HG03159 (cell line): ENCODE data around the gene SPIRE1.
A peak's percentile ranks its signal among the peaks of the same experiment; 100 is the strongest.
"Not testable (repeated sequence)": the region's sequence is repeated elsewhere in the genome, so short reads cannot be mapped to it uniquely, and the experiment has no call there.

ENCODE experiments used
- ATAC-seq: cut with Tn5 transposase; IDR thresholded peaks from one replicate; pipeline ENCODE4 v1.9.1; 2021; ENCODE audit warnings: mild to moderate bottlenecking, moderate library complexity; ENCODE audit not compliant: unreplicated experiment

The SPIRE1 gene

DNA sequence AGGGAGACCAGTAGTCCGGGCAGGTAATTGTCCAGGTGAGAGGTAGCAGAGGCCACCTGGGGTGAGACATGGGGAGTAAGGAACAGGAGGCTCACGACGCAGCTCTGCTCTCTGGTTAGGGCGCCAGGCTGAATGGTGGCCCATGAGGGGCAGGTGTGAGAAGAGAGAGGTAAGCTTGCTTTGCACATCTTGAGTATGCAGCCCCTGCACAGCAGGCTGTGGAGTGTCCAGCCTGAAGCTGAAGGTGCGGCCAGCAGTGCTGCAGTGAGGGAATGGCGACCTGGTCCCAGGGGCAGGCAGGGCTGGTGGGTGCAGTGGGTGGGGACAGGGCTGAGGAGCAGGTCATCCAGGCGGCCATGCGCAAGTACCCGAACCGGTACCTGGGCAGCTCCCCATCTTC is 234.5 kb downstream of the SPIRE1 start:
- no peak for ATAC-seq

DNA sequence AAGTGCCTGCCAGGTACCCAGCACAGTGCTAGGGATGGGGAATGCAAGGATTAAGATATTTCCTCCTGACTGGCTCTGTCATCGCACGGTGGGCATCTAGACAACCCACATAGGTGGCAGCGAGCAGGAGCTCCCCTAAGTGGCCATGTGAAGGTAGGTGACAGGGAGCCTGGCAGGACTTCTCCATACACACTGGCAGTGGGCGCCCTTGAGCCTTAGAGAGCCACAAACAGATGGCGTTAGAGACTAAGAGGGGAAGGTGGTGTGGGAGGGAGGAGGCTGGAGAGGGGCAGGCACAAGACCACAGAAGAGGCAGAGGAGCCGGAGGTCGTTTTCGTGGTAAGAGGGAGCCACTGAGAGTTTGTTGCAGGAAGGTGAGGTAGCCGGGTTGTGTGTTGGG is 235.0 kb downstream of the SPIRE1 start:
- ATAC-seq = no peak

DNA sequence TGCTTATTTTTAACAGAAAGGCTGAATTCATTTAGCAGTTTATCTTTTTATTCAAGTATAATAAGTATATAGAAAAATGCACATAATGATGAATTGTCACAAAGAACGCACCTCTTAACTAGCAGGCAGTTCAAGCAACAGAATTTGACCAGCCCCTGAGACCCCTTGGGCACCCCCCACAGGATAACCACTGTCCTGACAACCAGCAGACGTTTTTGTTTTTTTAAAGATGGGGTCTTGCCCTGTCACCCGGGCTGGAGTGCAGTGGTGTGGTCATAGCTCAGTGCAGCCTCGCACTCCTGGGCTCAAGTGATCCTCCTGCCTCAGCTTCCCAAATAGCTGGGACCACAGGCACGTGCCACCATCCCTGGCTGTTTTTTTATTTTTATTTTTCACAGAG is 236.2 kb downstream of the SPIRE1 start:
- no peak for ATAC-seq

DNA sequence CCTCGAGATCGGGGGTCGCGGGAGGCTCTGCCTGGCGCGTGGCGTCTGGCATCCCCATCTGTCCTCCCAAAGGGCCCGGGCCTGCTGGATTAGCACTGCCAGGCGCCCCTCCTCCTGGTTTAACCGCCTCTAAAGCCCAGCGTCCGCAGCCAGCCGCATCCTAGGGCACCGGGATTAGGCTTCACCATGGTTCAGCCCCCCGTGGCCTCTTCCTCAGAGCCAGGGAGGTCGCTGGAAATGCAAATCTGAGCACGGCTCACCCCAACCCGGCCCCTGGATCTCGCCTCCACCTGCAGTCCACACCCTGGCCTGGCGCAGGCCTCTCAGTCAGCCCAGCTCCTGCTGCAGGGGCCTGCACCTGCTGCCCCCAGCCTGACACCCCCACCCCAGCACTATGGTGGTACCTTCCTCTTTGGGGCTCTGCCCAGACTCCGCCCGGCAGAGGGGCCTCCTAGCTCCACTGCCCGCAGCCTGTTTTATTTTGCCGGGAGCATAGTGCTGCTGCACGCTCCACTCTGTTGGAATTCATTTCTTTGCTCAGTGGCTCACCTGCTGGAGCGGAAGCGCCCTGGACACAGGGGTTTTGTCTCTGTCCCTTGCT is 237.0 kb downstream of the SPIRE1 start:
- ATAC-seq = no peak

DNA sequence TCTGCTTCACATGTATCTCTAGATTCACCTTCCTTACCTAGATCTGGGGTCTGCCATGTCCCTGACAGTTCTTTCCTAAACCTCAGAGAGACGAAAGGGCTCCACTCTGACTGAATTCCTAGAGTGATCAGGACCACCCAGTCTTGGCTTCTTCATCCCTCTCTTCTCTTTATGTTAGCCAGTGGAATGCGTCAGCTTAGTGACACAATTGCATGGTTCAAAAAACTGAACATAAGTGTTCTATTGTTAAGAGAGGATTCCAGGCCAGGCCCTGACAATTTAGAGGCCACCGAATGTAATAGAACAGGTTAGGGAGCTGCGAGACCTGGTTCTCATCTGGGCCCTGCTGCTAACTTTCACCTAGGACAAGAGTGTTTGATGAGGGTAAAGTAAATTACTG is 240.2 kb downstream of the SPIRE1 start:
- no peak for ATAC-seq

DNA sequence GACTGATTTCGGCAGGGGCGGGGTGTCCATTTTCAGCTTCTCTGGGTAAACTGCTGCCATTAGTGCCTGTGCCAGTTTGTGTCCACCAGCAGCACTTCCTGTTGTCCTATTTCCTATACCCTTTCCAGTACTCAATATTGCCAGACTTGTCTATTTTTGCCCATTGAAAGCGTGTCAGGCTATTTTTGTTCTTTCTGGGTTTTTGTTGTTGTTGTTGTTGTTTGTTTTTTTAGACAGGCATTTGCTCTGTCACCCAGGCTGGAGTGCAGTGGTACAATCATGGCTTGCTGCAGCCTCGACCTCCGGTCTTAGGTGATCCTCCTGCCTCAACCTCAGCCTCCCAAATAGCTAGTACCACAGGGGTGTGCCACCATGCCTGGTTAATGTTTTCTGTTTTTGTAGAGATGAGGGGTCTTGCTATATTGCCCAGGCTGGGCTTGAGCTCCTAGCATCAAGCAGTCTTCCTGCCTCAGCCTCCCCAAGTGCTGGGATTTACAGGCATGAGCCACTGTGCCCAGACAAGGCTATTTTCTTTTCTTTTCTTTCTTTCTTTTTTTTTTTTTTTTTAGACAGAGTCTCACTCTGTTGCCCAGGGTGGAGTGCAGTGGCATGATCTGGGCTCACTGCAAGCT is 241.7 kb downstream of the SPIRE1 start:
- ATAC-seq = no peak

DNA sequence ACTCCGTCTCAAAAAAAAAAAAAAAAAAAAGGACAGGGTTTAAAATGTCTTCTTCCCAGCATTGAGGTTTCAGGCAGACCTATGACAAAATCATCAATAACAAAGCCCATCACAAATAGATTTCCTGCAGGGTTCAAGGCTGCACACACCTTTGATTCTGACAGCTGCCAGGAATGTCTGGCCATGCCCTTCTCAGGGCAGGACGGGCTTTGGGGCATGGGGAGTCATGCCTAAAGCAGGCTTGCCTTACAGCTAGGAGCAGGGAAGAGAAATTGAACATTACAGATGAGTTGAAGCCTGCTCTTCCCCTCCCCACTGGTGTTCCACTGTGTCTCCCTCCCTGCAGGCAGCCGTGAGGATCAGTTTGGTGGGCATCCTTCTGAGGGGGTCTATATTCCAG is 246.5 kb downstream of the SPIRE1 start:
- no peak for ATAC-seq

DNA sequence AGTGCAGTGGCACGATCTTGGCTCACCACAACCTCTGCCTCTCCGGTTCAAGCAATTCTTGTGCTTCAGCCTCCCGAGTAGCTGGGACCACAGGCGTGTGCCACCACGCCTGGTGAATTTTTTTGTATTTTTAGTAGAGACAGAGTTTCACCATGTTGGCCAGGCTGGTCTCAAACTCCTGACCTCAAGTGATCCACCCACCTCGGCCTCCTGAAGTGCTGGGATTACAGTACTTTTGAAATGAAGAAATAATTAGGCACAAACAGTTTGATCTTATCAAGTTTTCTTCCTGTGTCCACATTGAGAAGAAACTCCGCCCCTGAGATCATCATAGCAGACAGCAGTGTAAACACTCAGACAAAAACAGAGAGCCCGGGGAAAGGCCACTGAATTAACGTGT is 247.2 kb downstream of the SPIRE1 start:
- ATAC-seq = not testable (repeated sequence)

DNA sequence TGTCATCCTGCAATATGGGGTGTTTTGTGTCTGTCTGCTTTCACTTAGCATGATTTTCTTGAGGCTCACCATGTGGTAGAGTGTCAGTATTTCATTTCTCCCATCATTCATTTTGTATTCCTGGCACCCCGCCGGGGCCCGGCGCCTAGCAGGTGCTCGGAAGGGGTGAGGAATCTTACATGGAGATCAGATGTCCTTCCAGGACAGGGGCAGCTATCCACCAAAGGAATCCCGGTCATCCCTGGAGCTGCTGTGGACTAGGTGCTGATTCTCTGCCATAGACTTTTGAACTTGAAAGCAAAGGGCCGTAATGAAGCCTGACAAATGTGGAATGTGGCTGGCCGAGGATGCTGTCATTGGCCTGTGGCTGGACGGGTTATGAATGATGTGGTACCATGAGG is 247.8 kb downstream of the SPIRE1 start:
- ATAC-seq = no peak

DNA sequence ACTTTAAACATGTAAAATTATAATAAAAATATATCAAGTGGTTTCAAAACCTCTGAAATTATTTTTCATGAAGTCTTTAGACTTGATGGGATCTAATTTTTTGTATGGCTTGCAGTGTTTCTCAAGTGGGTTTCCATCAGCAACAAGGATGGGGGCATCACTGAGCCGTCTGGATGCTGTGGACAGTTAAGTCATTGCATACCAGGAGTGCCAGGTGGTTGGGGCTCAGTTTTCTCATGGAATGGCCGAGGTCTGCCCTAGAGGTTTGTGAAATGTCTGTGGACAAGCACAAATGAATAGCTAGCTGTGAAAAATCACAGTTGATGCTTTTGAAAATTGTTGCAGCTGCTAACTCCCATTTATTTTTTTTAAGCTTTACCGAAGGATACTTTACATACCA is 248.4 kb downstream of the SPIRE1 start:
- ATAC-seq = no peak

DNA sequence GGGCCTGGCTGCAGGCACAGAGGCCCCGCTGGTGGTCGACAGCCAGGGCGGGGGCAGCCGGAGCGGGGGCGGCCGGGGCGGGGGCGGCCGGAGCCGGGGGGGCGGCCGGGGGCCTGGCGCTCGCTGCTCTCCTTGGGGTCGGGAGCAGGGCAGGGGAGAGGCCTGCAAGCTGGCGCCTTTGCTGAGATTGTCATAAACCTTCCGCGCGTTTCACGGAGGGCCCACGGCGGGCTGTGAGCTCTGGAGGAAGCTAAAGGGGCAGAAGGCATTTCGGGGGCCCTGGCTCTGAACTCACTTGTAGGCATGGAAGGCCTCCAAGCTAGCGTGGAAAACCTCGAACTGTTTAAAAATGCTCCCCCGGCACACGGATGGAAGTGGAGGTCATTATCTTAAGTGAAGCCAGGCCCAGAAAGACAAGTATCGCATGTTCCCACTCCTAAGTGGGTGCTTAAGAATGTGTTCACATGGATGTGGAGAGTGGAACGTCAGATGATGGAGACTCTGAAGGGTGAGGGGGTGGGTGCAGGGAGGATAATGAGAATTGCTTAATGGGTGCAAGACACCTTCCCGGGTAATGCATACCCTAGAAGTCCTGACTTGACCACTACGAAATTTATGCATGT is 249.5 kb downstream of the SPIRE1 start:
- ATAC-seq = peak; percentile 5

DNA sequence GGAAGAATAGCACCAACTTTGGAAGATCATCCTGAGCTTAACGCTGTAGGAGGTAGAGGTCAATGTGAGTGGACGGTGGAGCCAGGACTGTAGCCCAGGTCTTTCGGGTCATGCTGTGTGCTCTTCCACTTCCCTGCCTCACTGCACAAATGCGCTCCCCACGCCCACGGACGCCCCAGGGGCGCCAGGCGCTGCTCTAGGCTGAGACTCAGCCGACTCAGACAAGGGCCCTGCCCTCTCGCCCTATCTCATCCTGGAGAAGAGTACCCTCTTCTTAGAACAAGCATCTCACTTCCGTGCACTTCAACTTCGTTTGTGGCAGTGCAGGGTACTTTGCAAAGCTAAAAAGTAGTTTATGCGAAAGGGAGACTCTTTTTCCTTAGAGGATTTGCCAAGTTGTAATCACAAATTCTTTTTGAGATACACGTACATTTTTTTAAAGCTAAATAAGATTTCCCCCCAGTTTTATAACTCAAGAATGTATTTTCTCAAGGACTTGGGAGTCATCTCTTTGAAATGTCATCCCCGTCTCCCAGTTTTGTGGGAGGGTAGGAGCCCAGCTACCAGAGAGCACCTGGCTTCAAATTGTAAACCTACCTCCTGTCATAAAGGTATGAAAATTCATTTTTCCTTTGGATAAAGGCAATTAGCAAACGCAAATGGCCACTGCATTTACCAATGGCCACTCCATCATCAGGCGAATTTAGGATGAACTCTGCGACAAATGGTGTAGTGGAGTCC is 251.4 kb downstream of the SPIRE1 start:
- no peak for ATAC-seq

DNA sequence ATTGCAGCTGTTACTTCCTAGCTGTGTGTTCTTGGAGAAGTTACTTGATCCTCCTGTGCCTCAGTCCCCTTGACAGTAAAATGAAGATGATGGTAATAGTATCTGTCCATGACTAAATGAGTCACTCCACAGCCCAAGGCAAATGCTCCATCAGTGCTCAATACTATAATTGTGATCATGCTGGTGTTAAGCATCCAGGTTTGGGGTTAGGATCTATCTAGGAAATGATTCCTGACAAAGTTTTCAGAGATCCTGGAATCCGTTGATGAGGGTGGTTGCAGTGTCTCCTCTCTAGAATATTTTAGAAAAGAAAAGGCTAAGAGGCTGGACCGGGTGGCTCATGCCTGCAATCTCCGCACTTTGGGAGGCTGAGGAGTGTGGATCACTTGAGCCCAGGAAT is 252.8 kb downstream of the SPIRE1 start:
- ATAC-seq = no peak

DNA sequence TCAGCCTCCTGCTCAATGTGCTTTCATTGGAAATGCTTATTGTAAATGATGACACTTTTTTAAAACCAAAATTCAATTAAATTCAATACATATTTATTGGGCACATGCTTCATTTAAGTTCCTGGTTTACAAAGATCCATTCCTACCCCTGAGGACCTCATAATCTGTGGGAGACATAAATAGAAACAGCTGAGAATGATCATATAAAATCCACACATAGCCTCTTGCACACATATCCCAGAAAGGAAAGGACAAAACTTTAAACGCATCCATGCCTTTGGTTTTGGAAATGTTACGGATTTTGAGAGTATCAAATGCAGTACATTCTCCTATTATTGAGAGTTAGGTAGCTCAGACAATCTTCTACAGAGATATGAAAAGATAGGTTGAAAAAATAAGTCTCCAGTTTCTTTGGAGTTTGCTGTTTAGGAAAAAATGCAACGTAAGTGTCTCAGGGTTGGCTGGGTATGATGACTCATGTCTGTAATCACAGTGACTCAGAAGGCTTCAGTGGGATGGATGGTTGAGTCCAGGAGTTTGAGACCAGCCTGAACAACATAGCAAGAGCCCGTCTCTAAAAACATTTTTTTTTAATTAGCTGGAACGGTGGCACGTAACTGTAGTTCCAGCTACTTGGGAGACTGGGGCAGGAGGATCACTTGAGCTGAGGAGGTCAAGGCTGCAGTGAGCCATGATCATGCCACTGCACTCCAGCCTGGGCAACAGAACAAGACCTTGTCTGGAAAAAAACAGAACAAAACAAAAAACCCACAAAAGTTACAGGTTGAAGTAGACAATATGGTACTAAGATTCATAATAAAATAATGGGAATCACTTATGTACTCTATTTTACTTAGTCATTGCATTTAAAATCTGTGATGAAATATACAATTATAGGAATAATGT is 254.1 kb downstream of the SPIRE1 start:
- ATAC-seq = no peak

DNA sequence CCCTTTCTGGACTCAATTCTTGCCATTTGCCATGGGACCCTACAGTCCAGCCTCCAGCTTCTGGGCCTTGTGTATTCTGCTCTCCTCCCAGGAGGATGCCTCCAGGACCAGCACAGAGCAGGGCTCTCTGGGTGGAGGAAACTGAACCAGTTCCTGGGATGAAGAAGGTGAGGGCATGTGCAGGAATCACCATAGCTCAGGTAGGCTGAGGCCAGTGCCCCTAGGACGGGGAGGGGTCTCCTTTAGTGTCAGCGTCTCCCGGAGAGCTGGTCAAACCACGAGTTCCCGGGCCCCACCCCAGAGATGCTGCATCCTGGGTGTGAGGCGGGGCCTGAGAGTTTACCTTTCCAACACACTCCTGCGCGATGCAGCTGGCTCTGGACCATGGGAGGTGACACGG is 256.0 kb downstream of the SPIRE1 start:
- ATAC-seq = no peak

DNA sequence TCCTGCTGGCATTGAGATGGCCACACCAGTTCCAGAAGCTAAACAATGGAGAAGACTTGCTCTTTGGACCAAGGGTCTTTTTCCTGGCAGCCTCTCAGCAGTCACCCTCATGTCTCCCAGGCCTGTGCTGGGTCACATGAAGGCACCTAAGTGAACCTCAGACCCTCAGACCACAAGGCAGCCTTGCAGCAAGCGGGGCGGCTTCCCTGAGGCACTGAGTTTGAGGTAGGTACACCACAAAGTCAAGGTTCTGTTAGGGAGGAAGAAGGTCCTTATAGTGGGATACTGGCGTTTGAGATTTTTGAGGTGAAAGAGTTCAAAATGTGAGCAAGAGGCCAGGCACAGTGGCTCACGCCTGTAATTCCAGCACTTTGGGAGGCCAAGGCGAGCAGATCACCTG is 258.7 kb downstream of the SPIRE1 start:
- ATAC-seq = no peak

DNA sequence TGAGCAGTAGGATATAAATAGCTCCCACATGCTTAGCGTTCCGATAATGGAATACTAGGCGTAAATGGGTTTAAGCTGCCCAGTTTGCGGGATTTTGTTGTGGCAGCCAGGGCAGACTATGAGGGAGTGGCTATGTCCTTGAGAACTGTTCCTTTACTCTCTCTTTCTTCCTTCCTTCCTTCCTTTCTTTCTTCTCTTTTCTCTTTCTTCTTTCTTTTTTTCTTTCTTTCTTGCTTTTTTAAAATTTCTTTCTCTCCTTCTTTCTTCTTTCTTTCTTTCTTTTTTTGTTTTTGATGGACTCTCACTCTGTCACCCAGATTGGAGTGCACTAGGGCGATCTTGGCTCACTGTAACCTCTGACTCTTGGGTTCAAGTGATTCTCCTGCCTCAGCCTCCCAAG is 259.3 kb downstream of the SPIRE1 start:
- no peak for ATAC-seq

DNA sequence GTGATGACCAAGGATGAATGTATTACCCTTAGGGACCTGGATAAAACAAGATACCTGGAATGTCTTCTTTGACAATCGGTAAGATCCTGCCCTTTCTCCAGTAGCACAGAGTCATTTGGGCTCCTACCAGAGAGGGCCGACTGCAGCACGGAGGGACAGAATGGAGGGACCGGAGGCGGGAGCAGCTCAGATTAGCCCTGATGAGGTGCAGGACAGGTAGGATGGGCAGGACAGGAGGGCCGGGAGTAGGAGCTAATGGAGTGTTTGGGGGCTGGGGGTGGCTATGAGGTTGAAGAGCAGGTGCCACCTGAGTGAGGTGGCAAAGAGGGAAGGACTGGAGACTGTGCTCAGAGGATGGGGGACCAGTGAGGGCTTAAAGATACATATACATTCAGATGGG is 260.1 kb downstream of the SPIRE1 start:
- ATAC-seq = no peak

DNA sequence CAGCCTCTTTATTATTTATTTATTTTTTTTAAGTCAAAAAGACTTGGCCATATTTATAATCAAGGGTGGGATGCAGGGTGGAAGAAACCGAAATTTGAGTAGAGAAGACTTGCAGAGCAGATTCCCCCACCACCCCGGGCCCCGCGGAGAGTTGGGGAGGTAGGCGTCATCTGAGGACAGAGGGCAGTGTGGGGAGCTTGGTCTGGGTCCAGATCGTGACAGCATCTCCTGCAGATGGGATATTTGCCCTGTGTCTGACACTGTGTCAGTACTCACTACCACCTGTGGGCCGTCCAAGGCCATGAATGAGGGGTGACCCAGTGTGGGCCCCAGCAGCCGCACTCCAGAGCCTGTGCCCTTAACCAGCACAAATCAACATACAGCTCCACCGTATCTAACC is 260.7 kb downstream of the SPIRE1 start:
- ATAC-seq = no peak
